Measurements from ENCODE around the gene TMEM59.
A peak's percentile ranks its signal among the peaks of the same experiment; 100 is the strongest.
"Not testable (repeated sequence)": the region's sequence is repeated elsewhere in the genome, so short reads cannot be mapped to it uniquely, and the experiment has no call there.

Gene TMEM59

DNA sequence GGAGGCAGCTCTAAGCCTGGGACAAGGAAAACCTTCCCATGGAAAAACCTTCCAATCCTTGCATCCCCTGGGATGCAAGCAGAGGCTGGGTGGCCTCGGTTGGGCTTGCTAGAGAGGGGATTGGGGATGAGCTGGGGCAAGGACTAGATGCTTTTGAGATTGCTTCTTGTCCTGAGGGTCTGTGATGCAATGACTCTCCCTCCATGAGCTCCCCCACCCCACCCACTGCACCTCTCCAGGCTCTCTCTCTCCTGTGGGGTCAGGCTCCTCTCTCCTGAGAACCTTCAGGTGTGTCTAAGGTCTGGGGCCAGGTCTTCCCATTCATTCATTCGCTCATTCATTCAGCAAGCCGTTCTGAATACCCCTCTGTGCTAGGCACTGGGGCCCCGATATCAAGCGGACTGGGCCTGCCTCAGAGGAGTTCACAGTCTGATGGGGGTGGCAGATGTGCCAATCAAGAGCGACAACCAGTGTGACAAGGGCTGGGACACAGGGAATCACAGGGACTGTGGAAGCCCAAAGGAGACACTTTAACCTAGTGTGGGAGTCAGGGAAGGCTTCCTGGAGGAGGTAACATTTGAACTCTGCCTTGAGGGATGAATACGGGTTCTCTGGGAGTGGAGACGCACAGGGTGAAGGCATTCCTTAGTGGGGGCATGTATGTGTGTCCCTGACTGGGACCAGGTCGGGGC is 41.5 kb downstream of the TMEM59 start:
- DNase-seq, result no peak

DNA sequence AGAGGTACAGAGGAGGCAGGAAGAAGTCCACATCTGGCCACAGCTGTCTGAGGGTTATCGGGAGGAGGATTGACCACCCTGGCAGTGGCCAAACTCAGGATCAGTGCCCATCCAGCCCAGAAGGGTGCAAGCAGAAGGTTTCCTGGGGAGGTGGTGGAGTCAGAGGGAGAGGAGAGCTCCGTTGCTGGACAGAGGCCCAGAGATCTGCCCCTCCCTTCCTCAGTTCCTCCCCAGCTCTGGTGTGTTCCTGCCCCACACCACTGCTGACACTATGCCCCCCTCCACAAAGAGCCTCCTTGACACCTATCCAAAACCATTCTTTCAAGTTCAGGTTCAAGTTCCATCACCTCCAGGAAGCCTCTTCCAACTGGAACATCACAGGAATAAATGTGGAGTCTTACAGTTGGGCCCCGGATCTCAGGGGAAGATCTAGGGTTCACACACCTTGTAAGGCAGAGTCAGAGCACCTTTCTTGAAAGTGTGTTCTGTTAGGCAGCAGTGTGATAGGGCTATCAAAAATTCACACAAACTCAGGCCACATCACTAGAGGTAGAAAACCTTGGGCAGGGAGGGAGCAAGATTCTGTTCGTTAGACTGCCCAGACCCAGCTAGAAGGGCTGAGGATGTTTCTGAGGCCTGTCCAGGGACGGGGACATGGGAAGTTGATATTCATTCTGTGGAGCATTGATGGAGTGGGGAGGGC is 42.4 kb downstream of the TMEM59 start:
- DNase-seq, result no peak

DNA sequence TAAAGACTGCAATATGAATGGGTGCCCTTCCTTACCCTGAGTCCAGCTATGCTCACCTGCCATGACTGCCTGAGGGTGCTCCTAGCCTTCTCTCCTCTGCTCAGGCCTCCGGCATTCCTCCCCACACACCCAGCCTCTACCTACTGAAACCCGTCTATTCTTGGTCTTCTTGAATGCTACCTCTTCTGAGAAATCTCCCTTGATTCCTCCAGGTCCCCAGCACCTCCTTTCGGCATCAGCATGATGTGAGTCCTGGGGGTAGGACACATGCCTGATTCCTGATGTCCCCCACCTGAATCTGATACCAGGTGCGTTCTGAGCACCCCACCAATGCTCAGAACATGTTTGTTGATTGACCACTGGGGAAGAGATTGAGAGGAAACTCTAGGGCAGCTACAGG is 43.6 kb downstream of the TMEM59 start:
- DNase-seq, result no peak

DNA sequence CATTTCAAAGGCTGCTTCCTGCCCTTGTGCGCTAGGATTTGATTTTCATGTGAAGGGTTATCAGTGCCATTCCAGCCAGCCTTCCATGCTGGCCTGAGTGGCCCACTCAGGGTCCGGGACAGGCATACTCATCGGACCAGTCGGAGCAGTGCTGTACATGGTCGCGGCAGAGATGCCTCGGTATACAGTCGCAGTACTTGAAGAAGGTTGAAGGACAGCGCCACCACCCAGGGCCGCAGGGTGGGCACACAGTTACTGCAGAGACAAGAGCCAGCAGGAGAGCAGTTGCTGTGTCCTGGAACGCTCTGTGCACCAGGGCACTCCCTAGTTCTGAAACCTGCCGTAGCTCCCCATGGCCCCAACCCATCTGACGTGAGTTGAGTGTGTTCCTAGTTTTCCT is 44.1 kb downstream of the TMEM59 start:
- no peak for DNase-seq

DNA sequence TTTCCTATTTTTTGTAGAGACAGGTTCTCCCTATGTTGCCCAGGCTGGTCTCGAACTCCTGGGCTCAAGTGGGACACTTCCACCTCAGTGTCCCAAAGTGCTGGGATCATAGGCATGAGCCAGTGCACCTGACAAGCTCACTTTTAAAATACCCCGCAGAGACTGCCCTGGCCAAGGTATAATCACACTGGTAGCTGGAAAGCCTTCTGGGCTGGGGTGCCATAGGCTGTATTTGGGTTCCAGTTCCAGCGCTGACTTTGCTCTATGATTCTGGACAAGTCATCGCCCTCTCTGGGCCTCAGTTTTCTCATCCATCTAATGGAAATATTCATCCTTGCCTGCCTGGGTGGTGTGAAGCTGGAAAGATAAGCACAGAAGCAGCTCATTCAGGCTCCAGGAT is 45.4 kb downstream of the TMEM59 start:
- DNase-seq, result no peak

DNA sequence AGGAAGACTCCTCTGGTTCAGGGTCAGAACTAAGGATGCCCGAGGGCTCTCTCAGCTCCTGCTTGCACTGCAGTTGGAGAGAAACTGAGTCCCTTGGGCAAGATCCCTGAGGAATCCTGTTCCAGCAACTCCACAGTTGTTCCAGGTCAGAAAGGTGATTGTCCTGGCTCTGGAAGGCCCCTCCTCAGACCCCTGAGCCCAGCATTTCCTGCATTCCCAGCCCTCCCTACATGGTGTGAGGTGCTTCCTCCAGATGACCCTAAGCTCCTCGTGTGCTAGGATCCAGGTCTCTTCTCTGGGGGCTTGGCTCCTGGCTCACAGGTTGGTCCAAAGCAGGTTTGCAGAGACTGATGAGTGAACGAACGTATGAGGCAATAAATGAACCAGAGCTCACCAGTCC is 46.5 kb downstream of the TMEM59 start:
- no peak for DNase-seq

DNA sequence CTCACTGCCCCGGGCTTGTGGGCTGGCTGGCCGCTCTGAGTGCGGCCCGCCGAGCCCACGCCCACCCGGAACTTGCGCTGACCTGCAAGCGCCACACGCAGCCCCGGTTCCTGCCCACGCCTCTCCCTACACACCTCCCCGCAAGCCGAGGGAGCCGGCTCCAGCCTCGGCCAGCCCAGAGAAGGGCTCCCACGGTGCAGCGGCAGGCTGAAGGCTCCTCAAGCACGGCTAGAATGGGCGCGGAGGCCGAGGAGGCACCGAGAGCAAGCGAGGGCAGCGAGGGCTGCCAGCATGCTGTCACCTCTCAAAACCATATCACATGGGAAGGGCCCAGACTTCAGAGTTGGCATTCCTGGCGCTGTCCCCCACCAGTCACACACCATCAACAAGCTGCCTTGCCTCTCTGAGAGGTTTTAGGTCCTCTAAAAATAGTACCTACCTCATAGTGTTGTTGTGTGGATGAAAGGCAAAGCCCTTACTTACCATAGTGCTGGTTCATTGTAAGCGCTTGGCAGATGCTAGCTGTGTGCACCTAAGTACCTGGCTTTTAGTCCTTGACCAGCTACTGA is 48.4 kb downstream of the TMEM59 start:
- no peak for DNase-seq

DNA sequence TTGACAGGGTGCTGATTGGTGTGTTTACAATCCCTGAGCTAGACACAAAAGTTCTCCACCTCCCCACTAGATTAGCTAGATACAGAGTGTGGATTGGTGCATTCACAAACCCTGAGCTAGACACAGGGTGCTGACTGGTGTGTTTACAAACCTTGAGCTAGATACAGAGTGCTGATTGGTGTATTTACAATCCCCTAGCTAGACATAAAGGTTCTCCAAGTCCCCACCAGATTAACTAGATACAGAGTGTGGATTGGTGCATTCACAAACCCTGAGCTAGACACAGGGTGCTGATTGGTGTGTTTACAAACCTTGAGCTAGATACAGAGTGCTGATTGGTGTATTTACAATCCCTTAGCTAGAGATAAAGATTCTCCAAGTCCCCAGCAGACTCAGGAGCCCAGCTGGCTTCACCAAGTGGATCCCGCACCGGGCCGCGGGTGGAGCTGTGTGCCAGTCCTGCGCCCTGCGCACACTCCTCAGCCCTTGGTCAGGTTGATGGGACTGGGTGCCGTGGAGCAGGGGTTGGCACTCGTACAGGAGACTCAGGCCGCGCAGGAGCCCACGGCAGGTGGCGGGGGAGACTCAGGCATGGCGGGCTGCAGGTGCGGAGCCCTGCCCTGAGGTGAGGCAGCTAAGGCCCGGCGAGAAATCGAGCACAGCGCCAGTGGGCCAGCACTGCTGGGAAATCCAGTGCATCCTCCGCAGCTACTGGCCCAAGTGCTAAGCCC is 49.1 kb downstream of the TMEM59 start:
- not testable (repeated sequence) for DNase-seq

DNA sequence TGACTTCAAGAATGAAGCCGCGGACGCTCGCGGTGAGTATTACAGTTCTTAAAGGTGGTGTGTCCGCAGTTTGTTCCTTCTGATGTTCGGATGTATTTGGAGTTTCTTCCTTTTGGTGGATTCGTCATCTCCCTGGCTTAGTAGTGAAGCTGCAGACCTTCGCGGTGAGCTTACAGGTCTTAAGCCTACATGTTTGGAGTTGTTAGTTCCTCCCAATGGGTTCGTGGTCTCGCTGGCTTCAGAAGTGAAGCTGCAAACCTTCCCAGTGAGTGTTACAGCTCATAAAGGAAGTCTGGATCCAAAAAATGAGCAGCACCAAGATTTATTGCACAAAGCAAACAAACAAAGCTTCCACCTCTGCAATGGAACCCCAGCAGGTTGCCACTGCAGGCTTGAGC is 49.8 kb downstream of the TMEM59 start:
- no peak for DNase-seq

DNA sequence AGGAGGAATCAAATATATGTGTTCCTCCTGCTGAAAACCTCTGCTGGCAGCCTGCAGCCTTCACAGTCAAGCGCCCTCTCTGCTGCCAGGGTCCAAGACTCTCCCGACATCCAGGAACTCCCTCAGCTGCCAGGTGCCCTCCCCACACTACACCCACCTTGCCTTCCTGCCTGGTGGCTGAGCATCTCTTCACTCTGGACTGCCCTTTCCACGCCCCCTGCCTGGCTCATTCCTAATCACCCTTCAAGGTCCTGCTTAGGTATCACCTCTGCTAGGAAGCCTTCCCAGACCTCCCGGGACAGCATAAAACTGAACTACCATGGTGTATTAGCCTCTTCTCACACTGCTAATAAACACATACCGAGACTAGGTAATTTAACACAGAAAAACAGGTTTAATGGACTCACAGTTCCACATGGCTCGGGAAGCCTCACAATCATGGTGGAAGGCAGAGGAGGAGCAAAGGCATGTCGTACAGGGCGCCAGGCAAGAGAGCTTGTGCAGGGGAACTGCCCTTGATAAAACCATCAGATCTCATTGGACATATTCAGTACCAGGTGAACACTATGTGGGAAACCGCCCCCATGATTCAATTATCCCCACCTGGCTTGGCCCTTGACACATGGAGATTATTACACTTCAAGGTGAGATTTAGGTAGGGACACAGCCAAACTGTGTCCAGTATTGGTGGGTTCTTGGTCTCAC is 50.3 kb downstream of the TMEM59 start:
- DNase-seq, result no peak

DNA sequence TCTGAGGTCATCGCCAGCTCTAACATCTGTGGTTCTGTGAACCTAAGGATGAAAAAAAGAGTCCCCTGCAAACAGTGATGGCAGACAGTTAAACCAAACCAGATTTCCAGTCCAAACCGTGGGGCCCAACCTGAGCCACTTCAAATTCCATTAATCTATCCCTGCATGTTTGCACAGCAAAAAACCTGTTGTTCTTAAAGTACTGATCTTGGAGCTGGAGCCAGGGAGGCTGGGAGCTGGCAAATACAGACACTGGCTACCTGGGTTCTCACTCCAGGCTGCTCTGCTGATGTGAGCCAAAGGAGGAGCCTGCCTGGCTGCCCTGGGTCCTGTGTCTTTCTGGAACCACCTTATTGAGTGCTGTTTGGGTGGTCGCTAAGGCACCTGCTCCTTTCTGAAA is 51.4 kb downstream of the TMEM59 start:
- no peak for DNase-seq

DNA sequence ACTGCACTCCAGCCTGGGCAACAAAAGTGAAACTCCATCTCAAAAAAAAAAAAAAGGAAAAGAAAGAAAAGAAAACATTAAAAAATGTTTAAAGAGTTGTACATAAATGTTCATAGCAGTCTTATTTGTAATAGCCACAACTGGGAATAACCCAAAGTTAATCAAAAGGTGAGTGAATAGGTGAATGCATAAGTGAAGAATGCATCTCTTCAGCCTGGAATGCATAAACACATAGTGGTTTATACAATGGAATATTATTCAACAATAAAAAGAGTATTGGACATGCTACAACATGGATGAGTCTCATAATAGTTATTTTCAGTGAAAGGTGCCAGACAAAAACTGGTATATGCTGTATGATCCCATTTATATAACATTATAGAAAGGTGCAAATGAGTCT is 53.1 kb downstream of the TMEM59 start:
- no peak for DNase-seq

DNA sequence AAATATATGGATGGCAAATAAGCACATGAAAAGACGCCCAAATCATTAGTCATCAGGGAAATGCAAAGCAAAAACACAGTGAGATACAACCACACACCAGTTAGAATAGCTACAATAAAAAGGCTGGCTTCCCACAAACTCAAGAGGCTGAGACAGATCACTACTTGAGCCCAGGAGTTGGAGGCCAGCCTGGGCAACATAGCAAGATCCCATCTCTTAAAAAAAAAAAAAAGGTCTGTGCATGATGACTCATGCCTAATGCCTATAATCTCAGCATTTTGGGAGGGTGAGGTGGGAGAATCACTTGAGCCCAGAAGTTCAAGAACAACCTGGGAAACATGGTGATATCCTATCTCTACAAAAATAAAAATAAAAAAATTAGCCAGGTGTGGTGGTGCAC is 54.8 kb downstream of the TMEM59 start:
- no peak for DNase-seq

DNA sequence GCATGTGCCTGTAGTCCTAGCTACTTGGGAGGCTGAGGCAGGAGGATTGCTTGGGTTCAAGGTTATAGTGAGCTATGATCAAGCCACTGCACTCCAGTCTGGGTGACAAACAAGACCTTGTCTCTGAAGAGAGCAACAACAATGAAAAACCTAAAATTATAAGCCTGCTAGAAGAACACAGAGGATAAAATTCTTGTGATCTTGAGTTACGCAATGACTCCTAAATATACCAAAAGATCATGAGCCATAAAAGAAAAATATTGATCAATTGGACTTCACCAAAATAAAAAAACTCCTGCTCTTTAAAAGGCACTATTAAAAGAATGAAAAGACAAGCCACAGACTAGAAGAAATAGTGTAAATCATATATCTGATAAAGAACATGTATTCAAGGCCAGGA is 57.3 kb downstream of the TMEM59 start:
- DNase-seq, result no peak

DNA sequence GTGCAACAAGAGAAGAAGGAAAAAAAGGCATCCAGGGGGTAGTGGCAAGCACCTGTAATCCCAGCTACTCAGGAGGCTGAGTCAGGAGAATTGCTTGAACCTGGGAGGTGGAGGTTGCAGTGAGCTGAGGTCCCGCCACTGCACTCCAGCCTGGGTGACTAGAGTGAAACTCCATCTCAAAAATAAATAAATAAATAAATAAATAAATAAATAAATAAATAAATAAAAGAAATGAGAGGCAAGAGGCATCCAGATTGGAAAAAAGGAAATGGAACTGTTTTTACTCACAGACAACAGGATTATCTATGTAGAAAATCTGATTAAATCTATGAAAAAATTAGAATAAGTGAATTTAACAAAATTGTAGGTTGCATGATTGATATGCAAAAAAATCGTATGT is 58.5 kb downstream of the TMEM59 start:
- DNase-seq, result not testable (repeated sequence)

DNA sequence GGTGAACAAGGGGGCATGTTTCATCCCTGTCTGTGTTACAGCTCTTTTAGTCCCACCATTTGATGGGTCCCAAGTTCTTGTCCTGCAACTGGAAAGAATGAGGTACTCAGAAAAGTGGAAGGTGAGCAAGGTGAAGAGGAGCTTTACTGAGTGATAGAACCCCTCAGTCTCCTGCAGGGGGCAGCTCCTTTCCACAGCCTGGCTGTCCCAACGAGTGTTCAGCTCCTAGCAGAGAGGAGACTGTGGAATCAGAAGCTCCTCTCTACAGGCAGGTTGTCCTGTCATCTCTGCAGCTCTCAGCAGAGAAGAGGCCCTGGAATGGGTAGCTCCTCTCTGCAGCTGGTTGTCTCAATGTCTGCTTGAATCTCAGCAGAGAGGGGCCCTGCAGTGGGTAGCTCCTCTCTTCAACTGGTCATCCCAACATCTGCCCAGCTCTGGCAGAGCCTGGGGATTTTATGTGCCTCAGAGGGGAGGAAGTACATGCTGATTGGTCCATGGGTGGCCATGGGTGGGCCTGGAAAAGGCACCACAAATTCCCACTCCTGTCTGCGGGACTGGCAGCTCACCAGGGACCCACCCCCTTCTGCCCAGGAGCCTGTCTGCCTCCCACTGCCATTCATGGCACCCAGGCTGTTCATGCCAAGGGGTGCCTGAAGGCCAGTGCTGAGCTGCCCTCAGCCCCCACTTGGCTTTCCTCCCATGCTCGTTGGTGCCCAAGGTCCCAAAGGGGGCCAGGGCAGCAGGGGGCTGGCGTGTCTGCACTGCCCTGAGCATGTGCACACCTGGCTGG is 60.7 kb downstream of the TMEM59 start:
- no peak for DNase-seq

DNA sequence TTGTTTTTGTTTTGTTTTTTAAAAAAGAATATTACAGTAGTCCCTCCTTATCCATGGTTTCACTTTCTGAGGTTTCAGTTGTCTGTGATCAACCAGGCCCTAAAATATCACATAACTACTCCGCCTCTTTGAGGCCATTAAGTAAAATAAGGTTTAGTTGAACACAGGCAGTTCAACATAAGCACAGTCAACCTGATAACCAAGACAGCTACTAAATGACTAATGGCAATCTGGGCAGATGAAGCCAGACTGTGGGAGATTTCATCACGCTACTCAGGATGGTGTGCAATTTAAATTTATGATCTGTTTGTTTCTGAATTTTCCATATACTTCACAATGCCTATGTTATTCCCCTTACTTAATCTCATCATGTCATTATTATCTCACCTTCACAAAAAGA is 65.1 kb downstream of the TMEM59 start:
- no peak for DNase-seq

DNA sequence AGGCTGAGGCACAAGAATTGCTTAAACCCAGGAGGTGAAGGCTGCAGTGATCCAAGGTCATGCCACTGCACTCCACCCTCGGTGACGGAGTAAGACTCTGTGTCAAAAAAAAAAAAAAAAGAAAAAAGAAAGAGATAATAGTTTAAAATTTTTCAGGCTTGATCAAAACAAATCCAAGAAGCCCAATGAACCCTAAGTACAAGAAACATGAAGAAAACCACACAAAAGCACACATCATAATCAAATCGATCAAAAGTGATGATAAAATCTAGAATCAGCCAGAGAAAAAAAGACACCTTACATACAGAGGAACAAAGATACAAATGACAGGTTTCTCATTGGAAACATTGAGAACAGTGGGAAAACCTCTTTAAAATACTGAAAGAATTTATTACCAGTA is 66.5 kb downstream of the TMEM59 start:
- DNase-seq, result no peak

DNA sequence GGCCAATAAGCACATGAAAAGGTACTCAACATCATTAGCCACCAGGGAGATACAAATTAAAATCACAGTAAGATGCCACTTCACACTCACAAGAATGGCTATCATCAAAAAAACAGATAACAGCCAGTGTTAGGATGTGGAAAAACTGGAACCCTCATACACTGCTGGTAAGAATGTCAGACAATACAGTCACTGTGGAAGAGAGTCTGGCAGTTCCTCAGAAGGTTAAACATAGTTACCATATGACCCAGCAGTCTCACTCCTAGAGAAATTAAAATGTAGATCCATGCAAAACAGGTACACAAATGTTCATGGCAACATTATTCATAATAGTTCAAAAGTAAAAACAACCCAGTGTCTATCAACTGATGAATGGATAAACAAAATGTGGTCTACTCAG is 68.3 kb downstream of the TMEM59 start:
- DNase-seq, result no peak

DNA sequence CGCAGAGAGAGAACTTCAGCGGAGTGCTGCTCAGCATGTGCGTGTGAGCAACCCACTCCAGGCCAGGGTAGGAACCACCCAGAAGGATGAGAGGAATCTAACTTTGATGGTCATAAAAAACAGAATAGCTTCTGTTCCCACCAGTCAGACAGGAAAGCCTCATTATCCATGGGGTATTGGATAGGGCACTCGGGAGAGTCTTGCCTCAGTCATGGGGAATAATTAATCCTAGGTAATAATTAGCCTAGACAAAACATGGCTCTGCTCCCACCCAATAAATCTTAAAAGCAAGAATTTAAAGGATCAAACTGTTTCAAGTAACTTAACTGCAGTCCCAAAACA is 70.3 kb downstream of the TMEM59 start:
- no peak for DNase-seq

DNA sequence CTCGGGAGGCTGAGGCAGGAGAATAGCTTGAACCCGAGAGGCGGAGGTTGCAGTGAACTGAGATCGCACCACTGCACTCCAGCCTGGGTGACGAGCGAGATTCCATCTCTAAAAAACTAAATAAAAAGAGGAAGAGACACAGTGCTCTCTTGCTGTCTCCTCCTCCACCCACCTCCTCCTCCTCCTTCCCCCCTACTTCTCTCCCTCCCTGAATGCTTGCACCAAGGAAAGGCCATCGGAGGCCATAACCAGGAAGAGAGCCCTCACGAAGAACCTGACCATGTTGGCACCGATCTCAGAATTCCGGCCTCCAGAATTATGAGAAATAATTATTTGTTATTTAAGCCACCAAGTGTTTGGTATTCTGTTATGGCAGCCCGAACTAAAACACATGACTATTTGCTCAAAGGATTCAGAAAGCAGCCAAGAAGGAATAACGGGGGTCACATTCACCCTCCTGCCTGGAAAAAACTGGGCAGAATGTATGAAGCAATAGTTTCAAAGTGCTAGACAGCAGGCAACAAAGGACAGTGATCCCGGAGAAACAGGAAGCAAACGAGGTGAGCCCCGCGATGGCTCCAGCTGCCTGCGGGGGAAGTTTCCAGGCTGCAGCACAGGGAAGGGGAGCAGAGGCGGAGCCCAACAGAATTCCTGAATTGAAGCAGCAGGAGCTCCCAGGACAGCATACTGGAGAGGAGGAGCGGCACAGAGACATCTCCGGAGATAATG is 70.8 kb downstream of the TMEM59 start:
- peak; percentile 61 for DNase-seq

DNA sequence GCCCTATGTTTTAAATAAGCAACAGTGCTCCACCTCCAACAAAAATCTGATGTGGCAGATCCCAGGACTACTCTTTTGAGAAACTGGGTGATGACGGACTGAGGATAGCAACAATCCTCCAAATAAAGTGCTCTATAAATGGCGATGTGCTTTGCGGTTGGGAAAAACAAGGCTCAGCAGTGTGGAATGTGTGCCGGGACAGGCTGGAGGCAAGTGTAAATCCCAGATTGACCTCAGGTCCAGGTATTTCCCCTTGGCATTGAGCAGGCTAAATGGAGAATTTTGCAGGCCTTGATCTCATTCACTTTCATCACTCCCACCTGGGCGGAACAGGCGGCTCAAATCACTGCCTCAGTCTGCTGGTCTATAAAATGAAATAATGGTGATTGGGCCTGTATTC is 71.8 kb downstream of the TMEM59 start:
- DNase-seq, result no peak
